Calu3 (cell line): ENCODE results near the gene REEP5. TPM values are rescaled to one million over a fixed set of nuclear protein-coding genes. Genes with fewer than 3 reads are reported as not detected.
"Not testable (repeated sequence)": the region's sequence is repeated elsewhere in the genome, so short reads cannot be mapped to it uniquely, and the experiment has no call there.

ENCODE experiments used
- BruUV-seq: library from RNA; stranded (reverse); fragments of 400-500 nt; replicated peaks from 2 replicates; lab custom pipeline; 2021; lab: Mats Ljungman, UMichigan
- CTCF ChIA-PET: fragments of 300-600 bp; sonication (Branson Sonifier 250); formaldehyde crosslinking; loops from one replicate; lab custom pipeline; 2022; ENCODE audit warnings: antibody characterized with exemption; lab: Charles Lee
- DNase-seq: peaks from one replicate; pipeline ENCODE4 v3.0.0; 2022
- H3K27ac Mint-ChIP-seq: one replicate; pipeline ENCODE4 v1.8.0; 2022; ENCODE audit warnings: mixed read lengths; ENCODE audit not compliant: unreplicated experiment
- H3K27me3 Mint-ChIP-seq: one replicate; pipeline ENCODE4 v1.8.0; 2022; ENCODE audit warnings: mixed read lengths; ENCODE audit not compliant: unreplicated experiment
- H3K36me3 Mint-ChIP-seq: one replicate; pipeline ENCODE4 v1.8.0; 2022; ENCODE audit warnings: mild to moderate bottlenecking, moderate library complexity, mixed read lengths; ENCODE audit not compliant: insufficient read depth, unreplicated experiment
- H3K4me1 Mint-ChIP-seq: one replicate; pipeline ENCODE4 v1.8.0; 2022; ENCODE audit warnings: mild to moderate bottlenecking, low read depth, mixed read lengths; ENCODE audit not compliant: unreplicated experiment
- H3K4me3 Mint-ChIP-seq: one replicate; pipeline ENCODE4 v1.8.0; 2022; ENCODE audit warnings: mild to moderate bottlenecking, low read depth, moderate library complexity, mixed read lengths; ENCODE audit not compliant: unreplicated experiment
- H3K9me3 Mint-ChIP-seq: one replicate; pipeline ENCODE4 v1.8.0; 2022; ENCODE audit warnings: low read depth, mixed read lengths; ENCODE audit not compliant: unreplicated experiment
- CTCF ChIP-seq: fragments of 200-600 bp; IDR thresholded peaks from one replicate; pipeline ENCODE4 v1.8.0; 2022; ENCODE audit warnings: antibody characterized with exemption; ENCODE audit not compliant: unreplicated experiment
- intact Hi-C: fragments of 100-400 bp; cut with micrococcal nuclease; formaldehyde crosslinking; loops from one replicate; pipeline ENCODE4 v1.10.0; 2022; ENCODE audit not compliant: unreplicated experiment
- total RNA-seq: library from RNA; stranded (reverse); gene quantifications from 2 replicates; pipeline ENCODE4 v1.2.3, GENCODE V29; 2022

Gene REEP5
- total RNA-seq, 1 experiment from 2014 or later = 123 TPM

- no TSS peak for BruUV-seq
- peaks cover 72% of the 10 kb centered on the region for H3K36me3 Mint-ChIP-seq
- peak overlapping the region; percentile 83 for H3K4me3 Mint-ChIP-seq
- DNase-seq = no peak
- CTCF ChIA-PET = no interaction called here
- no peak for TF ChIP-seq CTCF
- H3K27ac Mint-ChIP-seq = peak overlapping the region; percentile 1
- no peaks in the 10 kb centered on the region for H3K9me3 Mint-ChIP-seq
- peaks cover 19% of the 10 kb centered on the region for H3K4me1 Mint-ChIP-seq
- H3K27me3 Mint-ChIP-seq = no peaks in the 10 kb centered on the region
- intact Hi-C loops = loop anchor here (5.0 to 10.0 kb wide), 2 partner anchors 59 to 101 kb away; partner anchors contain the start of gene REEP5
These were observed 58.5 kb downstream of the REEP5 start for GRCh38 chr5:112863549-112863948.

GRCh38 chr5:112862085-112862484 lies 59.9 kb downstream of the REEP5 start:
- Mint-ChIP-seq H3K4me1 (peaks cover 19% of the 10 kb centered on the region), H3K27ac (peak overlapping the region; percentile 89), H3K9me3 (no peaks in the 10 kb centered on the region), H3K36me3 (peaks cover 57% of the 10 kb centered on the region), H3K27me3 (no peaks in the 10 kb centered on the region), H3K4me3 (peak overlapping the region; percentile 83)
- BruUV-seq = no TSS peak
- CTCF ChIA-PET = no interaction called here
- intact Hi-C loops = loop anchor here (5.0 to 10.0 kb wide), 2 partner anchors 60 to 103 kb away; partner anchors contain the start of gene REEP5
- peak; percentile 11 for DNase-seq
- no peak for TF ChIP-seq CTCF

- no peak for DNase-seq
- H3K9me3 Mint-ChIP-seq = no peaks in the 10 kb centered on the region
- H3K4me1 Mint-ChIP-seq = peaks cover 19% of the 10 kb centered on the region
- TF ChIP-seq CTCF = no peak
- BruUV-seq = TSS peak; percentile 59
- H3K27me3 Mint-ChIP-seq = peaks cover 3% of the 10 kb centered on the region
- CTCF ChIA-PET = interaction anchor here (0.8 to 1.7 kb wide), 3 partner anchors 13 to 22 kb away, joined by 3 to 16 read pairs (median 4); no protein-coding TSS in a partner anchor
- peaks cover 52% of the 10 kb centered on the region for H3K36me3 Mint-ChIP-seq
- peak overlapping the region; percentile 83 for H3K4me3 Mint-ChIP-seq
- peak overlapping the region; percentile 89 for H3K27ac Mint-ChIP-seq
- intact Hi-C loops = loop anchor here (5.0 to 10.0 kb wide), 2 partner anchors 61 to 103 kb away; partner anchors contain the start of gene REEP5
These were observed 60.4 kb downstream of the REEP5 start for GRCh38 chr5:112861638-112861985.

GRCh38 chr5:112860929-112861637 lies 60.9 kb downstream of the REEP5 start, which contains the start of gene SRP19:
Gene SRP19, plus strand, starts transcription at chr5:112861287. Its CDS starts 90 bp downstream, at chr5:112861377.
- Mint-ChIP-seq H3K36me3 (peaks cover 47% of the 10 kb centered on the region), H3K27ac (peak within 1 kb of the TSS; percentile 89), H3K27me3 (peaks cover 9% of the 10 kb centered on the region), H3K4me1 (peaks cover 19% of the 10 kb centered on the region), H3K4me3 (peak within 1 kb of the TSS; percentile 83), H3K9me3 (no peaks in the 10 kb centered on the region)
- peak; percentile 94 for DNase-seq
- BruUV-seq = no TSS peak
- CTCF ChIA-PET = interaction anchor here (0.7 to 1.7 kb wide), 5 partner anchors 13 to 176 kb away, joined by 3 to 16 read pairs (median 3); no protein-coding TSS in a partner anchor
- TF ChIP-seq CTCF = no peak
- intact Hi-C loops = loop anchor here (5.0 to 10.0 kb wide), 2 partner anchors 61 to 104 kb away; partner anchors contain the start of gene REEP5

- not testable (repeated sequence) for H3K9me3 Mint-ChIP-seq, DNase-seq
- Mint-ChIP-seq H3K27me3 (peaks cover 14% of the 10 kb centered on the region), H3K4me3 (peak overlapping the region; percentile 83), H3K4me1 (peaks cover 19% of the 10 kb centered on the region), H3K27ac (peak overlapping the region; percentile 89), H3K36me3 (peaks cover 42% of the 10 kb centered on the region)
- CTCF ChIA-PET = interaction anchor here (0.7 to 1.7 kb wide), 4 partner anchors 12 to 175 kb away, joined by 3 to 16 read pairs (median 4); no protein-coding TSS in a partner anchor
- BruUV-seq = TSS peak; percentile 98
- intact Hi-C loops = loop anchor here (5.0 to 10.0 kb wide), 2 partner anchors 62 to 104 kb away; partner anchors contain the start of gene REEP5
These were observed 61.5 kb downstream of the REEP5 start for GRCh38 chr5:112860571-112860928.
